DMS53 treated with DMSO at 0.1 percent for 48 hours (cell line): ENCODE measurements around the gene RHOV.

Experiments
- DNase-seq: peaks from one replicate; lab custom pipeline; 2025; ENCODE audit not compliant: unreplicated experiment; lab: John Stamatoyannopoulos, UW

The RHOV gene

GRCh38 chr15:40846841-40847222 lies 27.2 kb downstream of the RHOV start:
- no peak for DNase-seq

- DNase-seq: peak; percentile 88
Observed at GRCh38 chr15:40845511-40846284, 28.3 kb downstream of the RHOV start.

GRCh38 chr15:40845036-40845435 lies 29.0 kb downstream of the RHOV start:
- no peak for DNase-seq

- no peak for DNase-seq
Observed at GRCh38 chr15:40844696-40845030, 29.4 kb downstream of the RHOV start.

- no peak for DNase-seq
Observed at GRCh38 chr15:40843885-40844695, 29.9 kb downstream of the RHOV start, which contains the start of gene SPINT1. Gene SPINT1, plus strand, starts transcription at chr15:40844048. Its CDS starts 507 bp downstream, at chr15:40844555.

- DNase-seq: no peak
Observed at GRCh38 chr15:40843261-40843884, 30.7 kb downstream of the RHOV start.

GRCh38 chr15:40841741-40842140 lies 32.3 kb downstream of the RHOV start:
- DNase-seq: no peak

- no peak for DNase-seq
Observed at GRCh38 chr15:40838756-40839155, 35.3 kb downstream of the RHOV start.

- DNase-seq: no peak
Observed at GRCh38 chr15:40836020-40836419, 38.0 kb downstream of the RHOV start.

GRCh38 chr15:40832903-40833302 lies 41.1 kb downstream of the RHOV start:
- no peak for DNase-seq

GRCh38 chr15:40831861-40832260 lies 42.2 kb downstream of the RHOV start:
- no peak for DNase-seq

- peak; percentile 93 for DNase-seq
Observed at GRCh38 chr15:40830884-40831283, 43.1 kb downstream of the RHOV start.

- DNase-seq: peak; percentile 61
Observed at GRCh38 chr15:40829115-40829514, 44.9 kb downstream of the RHOV start.

- DNase-seq: no peak
Observed at GRCh38 chr15:40828447-40829036, 45.5 kb downstream of the RHOV start, which contains the start of gene PPP1R14D. Gene PPP1R14D, minus strand, starts transcription at chr15:40828708. Its CDS starts 67 bp downstream, at chr15:40828641.

GRCh38 chr15:40826423-40827075 lies 47.5 kb downstream of the RHOV start:
- DNase-seq: no peak

GRCh38 chr15:40825661-40826422 lies 48.2 kb downstream of the RHOV start:
- peak; percentile 61 for DNase-seq

- peak; percentile 55 for DNase-seq
Observed at GRCh38 chr15:40823572-40824343, 50.3 kb downstream of the RHOV start.
